DND-41 (cell line): ENCODE measurements around the gene MAP2K5.

Experiments
- ATAC-seq: fragments of 200-7000 bp; cut with Tn5 transposase; 3 replicates; pipeline ENCODE4 v1.9.1; 2021; ENCODE audit warnings: low read depth; ENCODE audit not compliant: insufficient read depth
- DNase-seq: peaks from one replicate; pipeline ENCODE4 v3.0.0-alpha.2; 2020
- H2AFZ ChIP-seq: 2 replicates; pipeline ENCODE4 v1.6.0; 2012; ENCODE audit warnings: low read depth, low read length
- H3K27ac ChIP-seq: 2 replicates; pipeline ENCODE4 v1.5.1; 2012; ENCODE audit warnings: low read length, inconsistent platforms
- H3K27me3 ChIP-seq: fragments of 200-600 bp; sonication (generic); 2 replicates; pipeline ENCODE4 v1.6.0; 2012; ENCODE audit warnings: low read length, mild to moderate bottlenecking, inconsistent platforms; ENCODE audit not compliant: insufficient read depth, poor library complexity
- H3K36me3 ChIP-seq: 2 replicates; pipeline ENCODE4 v1.5.1; 2012; ENCODE audit warnings: low read length, inconsistent platforms; ENCODE audit not compliant: insufficient read depth
- H3K4me1 ChIP-seq: 2 replicates; pipeline ENCODE4 v1.5.1; 2012; ENCODE audit warnings: mild to moderate bottlenecking, low read length; ENCODE audit not compliant: insufficient read depth
- H3K4me2 ChIP-seq: 2 replicates; pipeline ENCODE4 v1.6.0; 2012; ENCODE audit warnings: mild to moderate bottlenecking, moderate library complexity, low read length, inconsistent platforms; ENCODE audit not compliant: insufficient read depth
- H3K4me3 ChIP-seq, 2 experiments: fragments of 200-600 bp in 1 of 2; shearing (Covaris generic) in 1 of 2; 2 replicates each; pipeline ENCODE4 v1.5.1; 2012 to 2016; ENCODE audit warnings: inconsistent platforms in 2 of 2, low read length in 2 of 2, mild to moderate bottlenecking in 2 of 2, low read depth in 1 of 2, moderate library complexity in 1 of 2
- H3K79me2 ChIP-seq: 2 replicates; pipeline ENCODE4 v1.6.0; 2012; ENCODE audit warnings: low read length, inconsistent platforms; ENCODE audit not compliant: insufficient read depth
- H3K9ac ChIP-seq: 2 replicates; pipeline ENCODE4 v1.6.0; 2012; ENCODE audit warnings: low read depth, mild to moderate bottlenecking, inconsistent platforms, low read length, moderate library complexity
- H3K9me3 ChIP-seq: 2 replicates; pipeline ENCODE4 v1.5.1; 2012; ENCODE audit warnings: low read length, moderate library complexity, mild to moderate bottlenecking, inconsistent platforms; ENCODE audit not compliant: insufficient read depth, severe bottlenecking
- H4K20me1 ChIP-seq: 2 replicates; pipeline ENCODE4 v1.6.0; 2012; ENCODE audit warnings: low read length; ENCODE audit not compliant: insufficient read depth
- EZH2 ChIP-seq: IDR thresholded peaks from 3 replicates; pipeline ENCODE4 v1.6.1; 2012; ENCODE audit warnings: borderline replicate concordance, low read depth, mild to moderate bottlenecking, moderate library complexity, low read length, inconsistent platforms; ENCODE audit not compliant: severe bottlenecking
- TF ChIP-seq, protein P1 (sequence below): IDR thresholded peaks from 2 replicates; pipeline ENCODE4 v1.5.1; 2012; ENCODE audit warnings: borderline replicate concordance, low read length, moderate library complexity, mild to moderate bottlenecking; ENCODE audit not compliant: poor library complexity, severe bottlenecking; ENCODE audit errors: extremely low read depth

MAP2K5 gene

DNA sequence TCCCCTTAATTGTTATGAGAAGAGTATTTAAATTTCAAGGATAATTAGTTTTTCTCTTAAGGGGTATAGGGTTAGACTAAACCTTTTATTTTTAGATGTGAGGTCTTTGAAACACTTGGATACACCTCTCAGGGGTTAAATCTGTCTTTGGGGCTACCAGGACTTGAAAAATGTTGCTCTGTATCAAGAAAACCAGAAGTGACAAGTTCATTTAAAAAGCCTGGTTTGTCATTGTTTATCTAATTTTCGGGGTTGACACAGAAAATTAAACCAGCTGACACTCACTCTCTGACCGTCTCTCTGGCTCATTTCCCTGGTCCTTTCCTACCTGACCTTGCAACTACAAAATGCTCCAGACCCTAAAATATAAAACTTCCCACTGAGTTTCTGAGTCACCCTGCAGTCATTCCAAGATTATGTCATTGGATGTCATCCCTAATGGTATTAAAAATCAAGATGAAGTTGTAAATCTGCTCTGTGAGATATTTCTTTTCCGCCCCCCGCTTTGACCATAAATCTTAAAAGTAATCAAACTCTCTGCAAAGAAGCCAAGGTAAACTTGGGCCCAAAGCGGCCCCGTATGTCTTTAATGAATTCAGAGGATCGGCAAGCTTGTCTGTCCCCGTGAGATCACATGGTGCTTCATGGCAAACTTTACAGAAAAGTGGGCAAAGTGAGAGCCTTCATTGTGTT, 249.9 kb downstream of the MAP2K5 start:
- no peak overlapping the region for H3K27ac ChIP-seq
- H3K4me2 ChIP-seq = no peak overlapping the region
- peaks cover 4% of the 10 kb centered on the region for H3K9me3 ChIP-seq
- no peaks in the 10 kb centered on the region for H3K27me3 ChIP-seq
- no peaks in the 10 kb centered on the region for H3K79me2 ChIP-seq
- H2AFZ ChIP-seq = no peak overlapping the region
- ATAC-seq = no peak
- no peak overlapping the region for H3K4me3 ChIP-seq
- H3K9ac ChIP-seq = no peak overlapping the region
- DNase-seq = no peak
- H3K4me1 ChIP-seq = peaks cover 26% of the 10 kb centered on the region
- no peaks in the 10 kb centered on the region for H4K20me1 ChIP-seq
- 0 out of 2 replicates have a peak, but pooled peaks cover 3% of the 10 kb centered on the region for H3K36me3 ChIP-seq
- TF ChIP-seq, protein P1, sequence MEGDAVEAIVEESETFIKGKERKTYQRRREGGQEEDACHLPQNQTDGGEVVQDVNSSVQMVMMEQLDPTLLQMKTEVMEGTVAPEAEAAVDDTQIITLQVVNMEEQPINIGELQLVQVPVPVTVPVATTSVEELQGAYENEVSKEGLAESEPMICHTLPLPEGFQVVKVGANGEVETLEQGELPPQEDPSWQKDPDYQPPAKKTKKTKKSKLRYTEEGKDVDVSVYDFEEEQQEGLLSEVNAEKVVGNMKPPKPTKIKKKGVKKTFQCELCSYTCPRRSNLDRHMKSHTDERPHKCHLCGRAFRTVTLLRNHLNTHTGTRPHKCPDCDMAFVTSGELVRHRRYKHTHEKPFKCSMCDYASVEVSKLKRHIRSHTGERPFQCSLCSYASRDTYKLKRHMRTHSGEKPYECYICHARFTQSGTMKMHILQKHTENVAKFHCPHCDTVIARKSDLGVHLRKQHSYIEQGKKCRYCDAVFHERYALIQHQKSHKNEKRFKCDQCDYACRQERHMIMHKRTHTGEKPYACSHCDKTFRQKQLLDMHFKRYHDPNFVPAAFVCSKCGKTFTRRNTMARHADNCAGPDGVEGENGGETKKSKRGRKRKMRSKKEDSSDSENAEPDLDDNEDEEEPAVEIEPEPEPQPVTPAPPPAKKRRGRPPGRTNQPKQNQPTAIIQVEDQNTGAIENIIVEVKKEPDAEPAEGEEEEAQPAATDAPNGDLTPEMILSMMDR = no peak
- no peak for TF ChIP-seq EZH2

DNA sequence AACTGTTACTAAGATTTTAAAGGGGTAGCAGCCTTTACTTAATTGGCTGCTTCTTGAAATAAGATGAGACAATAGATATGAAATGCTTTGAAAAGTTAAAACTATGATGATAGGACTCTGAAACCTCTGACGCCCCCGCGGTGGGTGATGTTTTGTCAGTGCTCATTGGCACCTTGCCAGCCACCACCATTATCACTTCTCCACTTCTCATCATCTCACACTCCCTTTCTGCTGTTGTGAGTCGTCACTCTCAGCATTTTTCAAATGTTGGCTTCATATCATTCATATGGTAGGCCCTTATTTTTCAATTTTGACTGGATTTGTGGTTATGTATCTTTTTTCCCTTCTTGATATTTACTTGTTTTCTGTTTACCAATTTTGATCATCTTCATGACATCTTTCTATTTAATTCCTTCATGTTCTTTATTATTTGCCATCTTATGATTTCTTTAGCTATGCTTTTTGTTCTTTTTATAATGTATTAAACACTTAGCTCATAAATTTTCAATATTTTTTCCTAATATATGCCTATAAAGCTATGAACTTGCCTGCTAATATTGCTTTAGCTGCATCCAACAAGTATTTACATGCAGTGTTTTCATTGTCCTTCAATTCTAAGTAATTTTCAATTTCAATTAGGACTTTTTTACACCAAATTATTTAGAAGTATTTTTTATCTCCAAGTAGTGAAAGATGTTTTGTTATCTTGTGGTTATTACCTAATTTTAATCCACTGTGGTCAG, 252.5 kb downstream of the MAP2K5 start:
- TF ChIP-seq, protein P1 = no peak
- TF ChIP-seq EZH2 = no peak
- DNase-seq = peak; percentile 27
- Histone ChIP-seq H4K20me1 (no peaks in the 10 kb centered on the region), H3K27me3 (no peaks in the 10 kb centered on the region), H3K36me3 (peaks cover 6% of the 10 kb centered on the region; the same call in 1 of the 2 replicates), H3K9ac (no peak overlapping the region), H2AFZ (no peak overlapping the region), H3K4me2 (no peak overlapping the region), H3K9me3 (peaks cover 4% of the 10 kb centered on the region), H3K79me2 (no peaks in the 10 kb centered on the region), H3K4me1 (peaks cover 26% of the 10 kb centered on the region), H3K27ac (no peak overlapping the region), H3K4me3 (no peak overlapping the region)
- no peak for ATAC-seq

DNA sequence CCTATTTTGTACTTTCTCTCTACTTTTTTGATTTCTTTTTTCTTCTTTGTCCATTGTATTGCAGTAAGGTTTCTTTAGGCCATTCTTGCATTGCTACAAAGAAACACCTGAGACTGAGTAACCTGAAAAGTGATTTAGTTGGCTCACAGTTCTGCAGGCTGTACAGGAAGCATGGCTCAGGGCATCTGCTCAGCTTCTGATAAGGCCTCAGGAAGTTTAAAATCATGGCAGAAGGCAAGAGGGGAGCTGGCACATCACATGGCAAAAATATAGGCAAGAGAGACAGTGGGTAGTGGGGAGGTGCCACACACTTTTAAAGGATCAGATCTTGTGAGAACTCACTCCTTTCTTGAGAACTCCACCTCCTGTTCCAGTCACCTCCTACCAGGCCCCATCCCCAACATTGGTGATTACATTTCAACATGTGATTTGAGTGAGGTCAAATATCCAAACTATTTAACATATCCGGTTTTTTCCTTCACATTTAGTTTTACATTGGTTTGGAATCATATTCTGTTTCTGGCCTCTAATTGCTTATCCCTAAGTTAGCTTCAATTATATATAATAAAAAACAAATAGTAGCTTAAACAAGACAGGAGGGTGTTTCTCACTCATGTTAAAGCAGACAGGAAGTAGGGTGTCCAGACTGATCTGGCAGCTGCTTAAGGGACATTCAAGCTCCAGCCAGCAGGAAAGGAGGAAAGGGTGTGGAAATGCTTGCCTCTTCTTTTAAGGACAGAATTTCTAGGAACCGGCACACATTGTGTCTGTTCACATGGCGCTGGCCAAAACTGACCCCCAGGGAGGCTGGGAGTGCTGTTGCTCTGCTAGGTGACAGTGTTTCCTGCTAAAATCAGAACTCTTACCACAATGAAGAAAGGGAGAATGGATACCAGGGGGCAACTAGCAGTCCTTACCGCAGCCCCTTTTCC, 254.0 kb downstream of the MAP2K5 start:
- DNase-seq (no peak), ATAC-seq (no peak; the same call in 2 of the 3 replicates)
- peaks cover 26% of the 10 kb centered on the region for H3K4me1 ChIP-seq
- H3K27me3 ChIP-seq = no peaks in the 10 kb centered on the region
- H3K4me2 ChIP-seq = no peak overlapping the region
- no peaks in the 10 kb centered on the region for H3K79me2 ChIP-seq
- peaks cover 4% of the 10 kb centered on the region; the same call in 1 of the 2 replicates for H3K36me3 ChIP-seq
- H3K9me3 ChIP-seq = peaks cover 4% of the 10 kb centered on the region
- H2AFZ ChIP-seq = no peak overlapping the region
- no peak overlapping the region for H3K4me3 ChIP-seq
- no peak overlapping the region for H3K9ac ChIP-seq
- no peaks in the 10 kb centered on the region for H4K20me1 ChIP-seq
- TF ChIP-seq, protein P1 = no peak
- TF ChIP-seq EZH2 = no peak
- H3K27ac ChIP-seq = peak overlapping the region; percentile 64
